HG03432 (cell line): ENCODE results near the gene CIDEA.

ENCODE experiments used
- ATAC-seq: cut with Tn5 transposase; IDR thresholded peaks from one replicate; pipeline ENCODE4 v1.9.1; 2021; ENCODE audit warnings: mild to moderate bottlenecking, moderate library complexity; ENCODE audit not compliant: unreplicated experiment

Gene CIDEA

GRCh38 chr18:12271376-12272235 lies 17.4 kb downstream of the CIDEA start:
- peak; percentile 98 for ATAC-seq

DNA sequence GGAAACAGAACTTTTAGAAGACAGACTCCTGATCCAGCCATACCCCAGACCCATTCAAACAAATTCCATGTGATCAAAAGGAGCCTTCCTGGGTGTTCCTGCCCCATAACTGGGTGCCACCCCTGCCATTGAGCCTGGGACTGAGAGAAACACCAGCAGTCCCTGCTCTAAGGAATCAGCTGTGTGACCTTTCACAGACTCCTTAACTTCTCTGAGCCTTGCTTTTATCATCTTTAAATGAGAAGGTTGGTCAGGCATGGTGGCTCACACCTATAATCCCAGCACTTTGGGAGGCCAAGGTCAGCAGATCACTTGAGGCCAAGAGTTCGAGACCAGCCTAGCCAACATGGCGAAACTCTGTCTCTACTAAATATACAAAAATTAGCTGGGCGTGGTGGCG lies 20.6 kb downstream of the CIDEA start:
- ATAC-seq, result no peak

- ATAC-seq, result no peak
Observed at GRCh38 chr18:12276736-12277554, 22.8 kb downstream of the CIDEA start.

- no peak for ATAC-seq
Observed at GRCh38 chr18:12278215-12278671, 24.1 kb downstream of the CIDEA start.

- ATAC-seq, result no peak
Observed at GRCh38 chr18:12278741-12279682, 24.9 kb downstream of the CIDEA start.

- no peak for ATAC-seq
Observed at GRCh38 chr18:12279781-12280531, 25.8 kb downstream of the CIDEA start.

DNA sequence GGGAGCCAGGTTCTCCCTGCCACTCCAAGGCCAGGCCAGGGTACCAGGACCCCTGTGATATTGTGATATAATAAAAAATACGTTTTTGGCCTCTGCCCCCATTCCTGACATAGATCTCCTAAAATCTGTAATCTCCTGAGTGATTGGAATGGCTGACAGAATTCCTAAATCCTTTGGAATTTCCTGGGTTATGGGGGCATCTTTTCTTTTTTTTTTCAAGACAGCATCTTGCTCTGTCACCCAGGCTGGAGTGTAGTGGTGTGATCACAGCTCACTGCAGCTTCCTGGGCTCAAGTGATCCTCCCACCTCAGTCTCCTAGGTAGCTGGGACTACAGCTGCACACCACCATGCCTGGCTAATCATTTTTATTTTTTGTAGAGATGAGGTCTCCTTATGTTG lies 27.7 kb downstream of the CIDEA start:
- no peak for ATAC-seq

GRCh38 chr18:12282442-12283039 lies 28.4 kb downstream of the CIDEA start:
- ATAC-seq, result no peak

DNA sequence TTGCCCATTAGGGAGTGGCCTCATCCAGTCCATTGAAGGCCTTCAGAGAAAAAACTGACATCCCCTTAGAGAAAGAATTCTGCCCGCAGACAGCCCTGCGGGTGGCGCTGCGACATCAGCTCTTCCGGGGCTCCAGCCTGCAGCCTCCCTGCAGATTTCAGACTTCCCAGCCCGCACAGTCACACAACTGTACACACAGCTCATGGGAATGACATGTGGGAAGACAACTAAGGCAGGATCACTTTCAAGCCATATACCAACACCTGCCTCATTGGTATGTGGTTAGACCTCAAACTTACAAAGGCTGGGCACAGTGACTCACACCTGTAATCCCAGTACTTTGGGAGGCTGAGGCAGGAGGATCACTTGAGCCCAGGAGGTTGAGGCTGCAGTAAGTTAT lies 29.1 kb downstream of the CIDEA start:
- ATAC-seq, result no peak

- ATAC-seq, result no peak
Observed at GRCh38 chr18:12283666-12284065, 29.5 kb downstream of the CIDEA start.

- ATAC-seq, result no peak
Observed at GRCh38 chr18:12287131-12287681, 33.0 kb downstream of the CIDEA start.

DNA sequence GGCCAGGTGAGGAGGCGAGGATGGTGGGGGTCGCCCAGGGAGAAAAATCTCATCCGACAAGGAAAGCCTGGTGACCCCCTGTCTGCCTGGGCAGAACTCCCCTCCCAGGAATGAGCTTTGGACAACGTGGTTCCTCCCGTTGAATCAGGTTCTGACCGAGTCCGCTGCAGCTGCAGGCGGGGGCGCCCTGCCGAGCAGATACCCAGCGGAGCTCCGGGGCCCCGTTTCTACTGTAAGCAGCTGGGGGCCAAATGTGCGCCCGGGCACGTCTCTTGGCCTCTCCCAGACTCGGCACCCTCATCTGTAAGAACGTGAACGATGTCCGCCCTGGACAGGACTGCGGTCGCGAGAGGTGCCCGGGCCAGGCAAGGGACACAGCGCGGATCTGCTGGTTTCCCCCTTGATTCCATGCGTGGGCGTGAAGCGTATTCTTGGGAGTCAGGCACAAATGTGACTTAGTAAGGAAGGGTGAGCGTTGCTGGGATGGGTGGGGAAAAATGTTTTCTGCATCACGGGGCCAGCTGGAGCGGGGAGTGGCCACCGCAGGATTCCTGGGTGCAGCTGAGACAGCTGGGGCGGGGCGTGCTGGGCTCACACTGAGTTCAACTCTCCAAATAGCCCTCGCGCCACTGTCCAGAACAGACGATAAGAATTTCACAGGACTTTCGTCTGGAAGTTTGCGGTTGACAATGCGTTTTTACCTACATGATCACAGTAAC lies 33.7 kb downstream of the CIDEA start:
- no peak for ATAC-seq

DNA sequence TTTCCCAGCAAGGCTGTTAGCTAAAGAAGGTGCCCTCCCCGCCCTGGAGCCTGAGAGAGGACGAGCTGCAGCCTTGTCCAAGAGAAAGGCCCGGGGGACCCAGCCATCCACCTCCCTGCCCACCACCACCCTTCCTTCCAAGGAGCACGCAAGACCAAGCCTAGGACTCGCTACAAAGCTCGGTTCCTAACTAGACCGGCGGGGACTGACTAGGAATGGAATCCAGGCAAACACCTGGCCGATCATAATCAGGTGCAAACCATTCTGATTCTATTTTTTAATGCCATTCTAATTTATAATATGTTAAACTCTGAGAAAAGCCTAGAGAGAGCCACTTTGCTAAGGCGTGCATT lies 34.2 kb downstream of the CIDEA start:
- no peak for ATAC-seq

DNA sequence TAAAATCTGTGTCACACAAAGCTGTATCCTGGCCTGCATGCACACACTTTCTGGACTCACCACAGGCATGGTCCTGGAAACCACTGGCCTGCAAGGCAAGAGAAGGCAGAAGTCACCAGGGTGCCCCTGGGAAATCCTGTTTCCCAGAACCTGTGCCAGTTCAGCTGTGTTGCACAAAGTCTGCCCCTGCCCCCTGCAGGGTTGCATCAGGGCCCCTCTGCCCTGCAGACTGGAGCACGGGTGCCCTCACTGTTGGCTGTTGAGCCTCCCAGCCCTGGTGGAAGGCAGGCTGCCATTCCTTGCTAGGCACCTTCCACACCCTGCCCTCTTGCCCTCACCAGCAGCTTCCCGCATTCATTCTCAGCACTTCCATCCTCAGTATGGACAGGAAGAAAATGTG lies 35.9 kb downstream of the CIDEA start:
- ATAC-seq, result no peak

DNA sequence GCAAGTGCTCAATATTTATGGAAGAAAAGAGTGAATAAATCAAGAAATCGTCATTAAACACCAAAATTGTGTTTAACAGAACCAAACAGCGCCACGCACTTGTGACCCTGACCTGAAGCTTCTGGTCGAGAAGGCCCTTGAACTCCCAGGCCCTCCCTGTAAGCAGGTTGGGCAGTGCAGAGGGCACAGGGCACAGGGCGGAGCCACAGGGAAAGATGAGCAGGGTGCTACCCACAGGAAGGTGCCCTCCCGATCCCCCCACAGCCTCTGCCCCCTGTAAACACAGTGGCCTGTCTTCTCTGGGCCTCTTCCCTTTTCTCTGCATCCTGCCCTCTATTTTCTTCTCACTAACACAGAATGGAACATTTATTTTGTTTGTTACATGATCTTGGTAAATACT lies 37.0 kb downstream of the CIDEA start:
- ATAC-seq, result no peak

DNA sequence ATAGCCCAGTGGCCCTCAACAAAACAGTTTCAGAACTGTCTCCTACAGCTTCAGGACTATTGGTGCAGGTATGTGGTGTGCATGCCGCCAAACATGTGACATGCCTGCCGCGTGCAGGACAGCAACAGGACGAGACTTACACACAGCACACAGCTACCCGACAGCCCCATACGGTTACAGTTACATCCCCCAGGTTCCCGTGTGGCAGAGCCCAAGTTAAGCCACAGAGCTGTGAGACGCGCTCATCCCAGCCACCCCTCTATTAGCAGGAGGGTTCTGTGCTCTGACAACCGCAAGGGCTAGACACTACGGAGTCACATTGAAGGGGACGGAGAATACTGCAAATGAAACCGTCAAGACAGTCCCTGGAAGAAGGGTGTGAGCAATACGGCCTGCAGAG lies 37.5 kb downstream of the CIDEA start:
- ATAC-seq, result no peak

GRCh38 chr18:12293831-12294230 lies 39.7 kb downstream of the CIDEA start:
- ATAC-seq, result no peak

DNA sequence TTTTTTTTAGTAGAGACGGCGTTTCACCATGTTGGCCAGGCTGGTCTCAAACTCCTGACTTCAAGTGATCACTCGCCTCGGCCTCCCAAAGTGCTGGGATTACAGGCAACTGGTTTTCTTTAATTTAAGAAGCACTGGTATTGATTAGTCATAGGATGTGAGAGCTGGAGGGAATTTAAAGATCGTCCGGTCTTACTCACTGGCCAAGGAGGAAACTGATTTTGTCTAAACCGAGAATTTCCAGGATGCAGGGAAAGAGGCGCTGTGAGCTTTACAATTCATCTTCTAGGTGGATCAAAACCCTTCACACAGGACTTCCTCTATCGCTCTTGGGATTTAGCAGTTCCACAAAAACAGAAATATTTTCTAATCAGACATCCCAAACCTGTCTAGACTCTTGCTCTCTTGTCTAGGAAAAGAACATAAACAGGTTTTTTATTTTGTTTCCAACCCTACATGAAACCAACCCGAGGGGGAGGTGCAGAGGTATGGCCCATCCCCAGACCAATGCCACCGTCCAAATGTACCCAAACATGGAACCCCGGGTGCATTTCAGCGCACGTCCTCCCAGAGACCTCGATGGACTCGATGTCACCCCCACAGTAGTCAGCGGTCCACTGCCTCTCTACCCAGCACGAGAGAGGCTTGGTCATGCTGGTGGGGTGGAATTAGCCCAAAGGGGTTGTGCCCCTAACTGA lies 41.4 kb downstream of the CIDEA start:
- no peak for ATAC-seq

- no peak for ATAC-seq
Observed at GRCh38 chr18:12296087-12296403, 41.9 kb downstream of the CIDEA start.
